Activated CD4-positive, alpha-beta T cell treated with anti-CD3 and anti-CD28 coated beads, Interleukin-2, Interleukin-4, amounts not matched to agents 100 ng/mL and 50 ng/mL, durations not matched to agents 16 hours and 8 hours (primary cell): ENCODE results near the gene EBF3.

ENCODE experiments used
- DNase-seq: peaks from one replicate; pipeline ENCODE4 v3.0.0-alpha.2; 2020; ENCODE audit warnings: low spot score

The EBF3 gene

DNA sequence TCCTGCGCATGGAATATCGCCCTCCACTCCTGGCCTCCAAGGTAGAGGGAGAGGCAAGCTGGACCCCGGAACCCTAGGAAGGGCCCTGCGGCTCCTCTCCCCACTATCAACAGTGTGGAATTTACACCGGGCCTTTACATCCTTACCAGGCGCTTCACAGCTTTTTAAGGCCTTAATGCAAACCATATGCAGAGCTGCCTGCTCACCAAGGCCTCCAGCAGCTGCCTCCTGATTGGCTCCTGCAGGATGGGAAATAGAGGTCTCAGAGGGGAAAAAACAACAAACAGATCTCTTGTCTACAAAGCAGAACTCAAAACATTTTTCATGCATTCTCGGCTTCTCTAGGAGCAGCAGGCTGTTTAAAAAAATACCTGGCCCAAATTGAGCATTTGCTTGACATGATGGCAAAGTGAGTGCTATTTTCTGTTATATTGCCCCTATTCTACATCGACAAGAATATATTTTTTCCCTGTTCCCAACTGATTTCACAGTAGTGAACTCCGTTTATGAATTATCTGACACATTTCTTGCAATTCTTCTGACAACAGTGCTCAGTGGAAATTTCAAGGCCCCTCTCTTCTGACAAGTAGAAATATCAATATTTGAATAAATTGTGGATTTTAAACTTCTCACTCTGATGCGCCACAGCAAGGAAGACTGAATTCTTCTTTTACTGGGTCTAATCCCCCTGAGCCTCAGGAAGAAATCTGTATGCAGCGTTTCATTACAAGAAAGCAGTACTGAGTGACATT is 51.7 kb downstream of the EBF3 start:
- no peak for DNase-seq

DNA sequence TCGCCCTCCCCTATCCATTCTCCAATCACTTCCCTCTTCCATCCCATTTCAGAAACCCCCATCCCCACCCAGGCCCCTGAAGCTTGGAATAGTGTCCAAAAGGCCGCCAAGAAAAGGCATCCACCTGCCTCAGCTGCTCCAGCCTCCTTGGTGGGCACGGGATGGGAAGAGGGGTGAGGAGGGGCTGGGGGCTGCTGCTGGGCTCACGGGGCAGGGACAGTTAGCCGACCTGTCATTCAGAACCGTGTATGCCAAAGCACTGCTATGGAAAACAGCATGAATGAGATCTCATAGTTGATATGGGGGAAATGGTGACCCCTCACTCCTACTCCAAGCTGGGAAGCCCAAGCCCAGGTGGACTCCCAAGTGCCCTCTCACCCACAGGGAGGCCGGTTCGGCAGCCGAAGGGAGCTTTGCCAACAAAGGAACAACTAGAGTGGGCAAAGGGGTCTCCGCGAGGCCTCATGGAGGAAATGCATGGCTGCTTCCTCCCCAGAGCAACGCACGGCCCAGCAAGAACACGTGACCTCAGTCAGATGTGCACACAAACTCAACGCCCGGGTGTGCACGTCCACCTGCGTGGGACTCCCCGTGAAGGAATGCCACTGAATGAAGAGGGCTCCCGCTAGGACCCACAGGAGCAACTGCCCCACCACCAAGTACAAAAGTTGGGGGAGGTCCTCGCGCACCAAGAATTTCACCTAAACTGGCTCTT is 52.5 kb downstream of the EBF3 start:
- no peak for DNase-seq

DNA sequence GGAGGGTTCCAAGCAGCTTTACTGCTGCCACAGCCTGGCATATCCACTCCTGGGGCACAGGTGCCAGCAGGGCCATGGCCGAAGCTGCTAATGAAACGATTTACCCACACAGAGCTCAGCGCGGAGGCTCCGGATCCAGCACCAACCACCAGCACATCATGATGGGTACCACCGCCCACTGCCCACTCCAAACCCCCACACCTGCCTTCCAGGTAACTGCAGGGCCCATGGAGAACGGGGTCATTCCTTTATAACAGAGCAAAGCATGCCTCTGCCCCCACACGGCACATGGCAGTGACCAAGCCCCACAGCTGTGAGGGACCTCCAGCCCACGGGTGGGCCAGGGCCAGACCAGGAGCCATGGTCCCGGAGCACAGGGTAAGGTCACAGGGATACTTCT is 53.2 kb downstream of the EBF3 start:
- no peak for DNase-seq

DNA sequence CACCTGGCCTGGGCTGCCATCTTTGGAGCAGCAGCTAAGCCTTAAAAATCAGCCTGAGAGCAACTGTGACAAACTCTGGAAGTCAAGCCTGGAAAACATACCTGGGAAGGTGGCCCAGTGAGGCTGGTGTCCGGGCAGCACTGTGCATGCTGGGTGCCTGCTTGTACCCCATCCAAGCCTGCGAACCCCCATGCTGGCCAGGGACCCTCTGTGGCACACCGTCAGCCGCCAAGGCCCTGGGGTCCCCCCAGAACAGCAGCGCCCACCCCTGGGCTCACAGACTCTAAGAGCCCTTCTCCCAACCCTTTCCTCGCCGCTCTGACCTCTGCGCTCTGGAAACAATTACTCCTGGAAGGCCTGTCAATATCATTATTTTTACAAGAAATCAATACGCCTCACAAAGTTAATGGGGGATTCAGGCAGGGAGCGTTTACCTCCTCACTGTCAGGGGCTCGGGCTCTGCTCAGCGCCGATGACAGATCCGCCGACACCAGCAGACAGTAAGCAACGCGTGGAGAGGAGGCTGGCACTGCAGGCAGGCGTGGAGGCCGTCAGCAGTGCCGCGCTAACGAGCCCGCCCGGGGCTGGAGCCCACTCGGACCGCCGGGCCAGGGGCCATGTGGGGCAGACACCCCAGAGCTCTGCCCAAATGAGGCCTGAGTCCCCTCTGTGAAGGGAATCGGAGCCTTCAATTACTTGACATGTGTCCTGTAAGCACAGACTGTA is 54.4 kb downstream of the EBF3 start:
- DNase-seq, result no peak

DNA sequence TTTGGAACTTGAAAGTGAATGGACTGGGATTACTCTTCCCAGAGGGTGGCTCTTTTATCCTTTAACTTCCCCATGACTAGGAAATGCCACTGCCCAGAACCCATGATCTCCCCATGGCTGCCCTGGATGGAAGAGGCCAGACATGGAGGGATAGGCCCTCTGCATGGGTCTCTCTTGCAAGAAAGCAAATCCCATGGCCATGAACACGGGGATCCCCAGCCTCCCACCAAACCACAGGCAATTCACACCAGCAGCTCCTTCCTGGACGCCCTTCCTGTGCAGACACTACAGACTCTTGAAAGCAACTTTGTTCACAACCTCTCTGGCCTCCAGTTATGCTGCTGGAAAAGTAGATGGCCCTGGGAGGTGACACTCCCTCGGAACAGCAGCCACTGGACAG is 55.0 kb downstream of the EBF3 start:
- no peak for DNase-seq

DNA sequence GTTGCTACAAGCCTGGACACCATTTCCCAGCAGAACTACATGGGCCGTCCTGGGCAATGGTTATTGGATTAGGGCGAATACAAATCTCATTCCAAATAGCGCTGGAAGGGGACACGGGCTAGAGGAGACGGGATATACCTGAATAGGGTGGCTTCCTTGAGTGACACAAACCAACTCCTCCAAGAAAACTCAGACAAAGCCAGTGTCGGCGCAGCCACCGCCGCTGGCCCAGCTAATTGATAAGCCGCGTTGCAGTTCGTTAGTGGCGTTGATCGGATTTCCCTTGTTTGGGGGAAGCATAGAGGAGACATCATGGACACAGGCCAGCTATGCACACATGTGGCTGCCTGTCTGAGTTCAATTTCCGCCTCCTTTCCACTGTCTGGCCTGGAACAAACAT is 55.7 kb downstream of the EBF3 start:
- no peak for DNase-seq

DNA sequence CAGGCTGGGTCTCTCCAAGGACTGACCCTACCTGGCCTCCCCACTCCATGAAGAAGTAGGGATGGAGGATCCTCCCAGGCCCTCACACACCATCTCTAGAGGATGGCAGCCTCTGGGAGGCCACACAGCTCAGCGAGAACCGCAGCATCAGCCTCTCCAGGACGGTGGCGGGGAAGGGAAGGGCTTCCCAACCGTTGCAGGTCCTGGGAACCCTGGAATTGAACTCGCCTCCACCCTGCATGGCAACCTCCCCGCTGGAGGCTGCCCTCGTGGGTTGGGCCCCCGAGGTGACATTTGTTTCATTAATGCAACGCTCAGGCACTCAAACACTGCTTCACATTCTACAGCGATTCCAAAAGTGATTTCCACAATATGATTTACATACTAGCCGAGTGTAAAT is 58.5 kb downstream of the EBF3 start:
- no peak for DNase-seq

DNA sequence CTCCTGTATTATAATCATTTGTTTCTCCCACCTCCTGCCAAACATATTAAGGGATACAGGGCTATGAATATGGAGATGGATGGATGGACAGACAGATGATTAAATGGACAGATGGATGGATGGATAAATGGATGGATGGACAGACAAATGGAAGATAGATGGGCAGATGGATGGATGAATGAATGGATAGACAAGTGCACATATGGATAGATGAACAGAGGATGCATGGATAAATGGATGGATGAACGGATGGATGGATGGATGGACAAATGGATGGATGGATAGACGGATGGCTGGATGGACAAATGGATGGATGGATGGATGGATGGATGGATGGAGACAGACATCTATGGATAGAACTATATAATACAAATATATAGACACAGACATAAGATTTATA is 59.8 kb downstream of the EBF3 start:
- DNase-seq, result no peak

DNA sequence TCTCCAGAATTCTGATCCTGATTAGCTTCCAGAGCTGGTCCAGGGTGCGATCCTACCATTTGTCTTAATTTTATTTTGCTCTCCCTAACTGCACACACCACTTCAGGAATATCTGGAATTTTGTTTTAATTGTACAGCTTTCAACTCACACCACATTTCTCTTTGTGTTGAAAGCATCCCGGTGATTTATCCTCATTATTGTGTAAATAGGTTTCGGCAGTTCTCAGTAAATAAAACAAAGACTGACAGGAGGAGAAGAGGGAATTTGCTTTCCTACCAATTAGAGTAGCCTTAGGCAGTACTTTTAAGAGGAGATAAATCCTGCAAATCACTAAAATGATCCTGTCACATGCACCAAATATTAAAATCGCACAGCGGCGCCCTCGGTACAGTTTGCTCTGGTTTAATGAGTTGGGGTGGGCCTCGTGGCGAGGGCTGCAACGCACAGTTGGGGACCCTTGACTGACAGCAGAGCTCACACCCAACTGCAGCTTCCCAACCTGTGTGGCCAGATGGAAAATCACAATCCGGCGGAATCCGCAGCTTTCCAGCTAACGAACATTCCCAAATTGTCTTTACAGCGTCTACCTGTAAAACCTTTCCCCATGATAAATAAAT is 62.6 kb downstream of the EBF3 start:
- no peak for DNase-seq

DNA sequence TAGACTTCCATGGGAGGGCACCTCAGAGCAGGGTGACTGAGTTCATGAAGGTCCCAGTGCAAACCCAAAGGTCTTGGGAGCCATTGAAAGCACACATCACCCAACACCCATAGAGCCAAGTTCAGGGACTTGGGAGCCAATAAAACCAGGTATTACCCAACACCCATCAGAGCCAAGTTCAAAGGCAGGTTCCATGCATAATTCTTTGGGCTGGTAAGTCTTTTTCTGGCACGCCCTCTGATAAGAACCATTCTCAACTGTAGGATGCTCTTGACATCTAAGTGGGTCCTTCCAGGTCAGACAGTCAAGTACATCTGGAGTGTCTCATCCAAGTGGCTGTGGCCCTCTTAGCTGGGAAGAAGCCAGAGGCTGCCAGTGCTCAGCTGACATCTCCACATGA is 63.2 kb downstream of the EBF3 start:
- no peak for DNase-seq

DNA sequence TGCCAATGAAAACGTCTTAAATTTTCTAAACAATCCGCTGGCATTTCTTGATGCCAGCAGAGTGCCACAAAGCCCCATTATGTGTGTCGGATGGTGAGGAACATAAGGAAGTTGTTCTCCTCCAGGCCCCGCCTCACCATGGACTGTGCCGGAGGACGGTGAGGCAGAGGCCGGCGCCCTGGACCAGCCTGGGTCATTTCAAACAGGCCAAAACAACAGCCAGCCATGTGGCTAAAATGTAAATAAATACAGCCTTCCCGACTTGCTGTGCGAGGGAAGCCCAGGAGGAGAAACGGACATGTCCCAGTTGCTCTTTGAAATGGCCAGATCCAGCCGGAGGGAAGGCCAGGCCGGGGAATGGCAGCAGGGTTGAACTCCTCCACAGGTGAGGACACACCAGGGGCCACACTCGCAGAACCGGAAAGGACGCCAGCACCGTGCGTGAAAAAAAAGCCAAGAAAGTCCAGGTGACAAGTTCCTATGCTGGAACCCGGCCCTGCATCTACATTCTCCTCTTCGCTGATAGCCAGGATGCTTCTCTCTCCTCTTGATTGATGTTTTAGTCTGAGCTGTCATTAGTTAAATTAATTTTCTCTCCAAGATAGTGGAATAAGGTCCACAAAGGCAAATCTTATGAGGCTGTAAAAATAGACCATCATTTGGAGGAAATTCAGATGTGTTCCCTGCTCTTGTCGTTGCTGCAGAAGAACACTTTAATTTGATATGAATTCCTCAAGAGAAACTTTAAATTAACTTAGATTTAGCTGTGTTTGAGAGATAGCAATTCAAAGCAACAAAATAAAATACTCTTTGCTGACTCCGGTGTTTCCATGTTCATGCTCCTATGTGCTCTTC is 64.6 kb downstream of the EBF3 start:
- DNase-seq, result no peak

DNA sequence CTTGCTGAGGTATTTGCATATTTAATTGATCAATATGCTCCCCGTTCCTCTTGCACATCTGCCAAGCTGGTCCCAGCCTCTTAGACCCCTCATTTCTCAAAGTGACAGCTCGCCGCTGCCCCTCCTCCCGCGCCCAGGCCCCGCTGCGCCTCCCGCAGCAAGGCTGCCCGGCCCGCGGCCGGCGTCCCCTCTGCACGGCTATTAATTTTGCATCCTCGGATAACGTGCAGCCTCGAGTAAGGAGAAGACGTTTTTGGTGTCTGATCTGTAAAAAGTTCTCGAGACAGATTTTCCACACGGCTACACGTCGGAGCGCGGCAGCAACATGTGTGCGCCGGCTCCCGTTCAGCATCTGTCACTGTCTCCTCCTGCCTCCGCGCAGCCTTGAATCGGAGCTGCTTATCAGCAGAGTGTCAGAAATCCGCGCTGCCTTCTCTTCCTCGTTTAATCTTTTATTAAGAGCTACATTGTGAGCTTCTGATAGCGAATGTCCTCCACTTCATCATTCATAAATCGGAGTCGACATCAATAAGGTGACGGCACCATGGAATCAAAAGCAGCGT is 65.3 kb downstream of the EBF3 start:
- no peak for DNase-seq

DNA sequence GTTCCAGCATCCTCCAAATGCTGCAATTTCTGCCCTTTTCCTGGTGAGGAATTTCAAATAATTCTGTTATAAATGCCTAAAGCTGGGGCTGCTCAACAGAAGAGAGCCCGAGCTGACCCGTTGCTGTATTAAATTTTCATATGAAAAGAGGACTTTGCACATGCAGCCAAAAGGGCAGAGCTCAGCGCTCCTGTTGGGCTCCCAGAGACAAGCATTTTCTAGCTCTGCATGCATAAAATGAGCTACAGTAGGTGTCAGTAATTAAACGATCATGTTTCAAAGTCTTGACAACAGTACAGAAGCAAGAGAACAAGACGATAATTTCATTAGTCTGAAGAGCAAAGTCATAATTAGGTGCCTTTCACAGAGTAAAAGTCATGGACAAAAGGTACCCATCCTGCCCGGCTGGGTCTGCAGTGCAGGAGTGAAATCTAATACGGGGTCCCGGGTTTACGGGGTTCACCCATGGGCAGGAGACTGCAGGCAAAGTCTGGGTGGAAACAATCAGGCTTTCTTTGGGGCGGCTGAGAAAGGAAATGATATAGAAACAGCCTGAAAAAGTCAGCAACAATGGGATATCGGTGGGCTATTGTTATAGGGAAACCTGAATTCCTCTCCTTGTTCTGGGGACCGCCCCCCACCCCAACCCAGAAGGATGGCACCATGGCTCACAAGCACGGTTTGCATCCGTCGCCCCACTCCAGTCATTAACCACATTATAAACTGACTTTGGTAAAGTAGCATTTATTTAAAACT is 66.0 kb downstream of the EBF3 start:
- DNase-seq, result no peak

DNA sequence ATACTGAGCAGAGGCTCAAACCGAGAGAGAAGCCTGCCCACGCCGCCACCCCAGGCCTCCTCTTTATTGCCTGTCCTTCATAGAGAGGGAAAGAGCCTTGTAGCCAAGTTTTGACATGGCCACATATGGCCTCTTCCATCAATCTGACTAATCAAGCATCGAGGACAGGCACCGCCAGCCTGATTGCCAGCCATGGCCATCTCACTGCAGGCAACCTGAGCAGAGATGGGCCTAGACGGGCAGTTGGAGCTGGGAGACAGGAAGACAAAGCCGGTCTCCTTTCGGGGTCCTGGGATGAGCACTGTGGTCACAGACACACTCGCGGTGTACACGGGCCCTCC is 67.2 kb downstream of the EBF3 start:
- no peak for DNase-seq

DNA sequence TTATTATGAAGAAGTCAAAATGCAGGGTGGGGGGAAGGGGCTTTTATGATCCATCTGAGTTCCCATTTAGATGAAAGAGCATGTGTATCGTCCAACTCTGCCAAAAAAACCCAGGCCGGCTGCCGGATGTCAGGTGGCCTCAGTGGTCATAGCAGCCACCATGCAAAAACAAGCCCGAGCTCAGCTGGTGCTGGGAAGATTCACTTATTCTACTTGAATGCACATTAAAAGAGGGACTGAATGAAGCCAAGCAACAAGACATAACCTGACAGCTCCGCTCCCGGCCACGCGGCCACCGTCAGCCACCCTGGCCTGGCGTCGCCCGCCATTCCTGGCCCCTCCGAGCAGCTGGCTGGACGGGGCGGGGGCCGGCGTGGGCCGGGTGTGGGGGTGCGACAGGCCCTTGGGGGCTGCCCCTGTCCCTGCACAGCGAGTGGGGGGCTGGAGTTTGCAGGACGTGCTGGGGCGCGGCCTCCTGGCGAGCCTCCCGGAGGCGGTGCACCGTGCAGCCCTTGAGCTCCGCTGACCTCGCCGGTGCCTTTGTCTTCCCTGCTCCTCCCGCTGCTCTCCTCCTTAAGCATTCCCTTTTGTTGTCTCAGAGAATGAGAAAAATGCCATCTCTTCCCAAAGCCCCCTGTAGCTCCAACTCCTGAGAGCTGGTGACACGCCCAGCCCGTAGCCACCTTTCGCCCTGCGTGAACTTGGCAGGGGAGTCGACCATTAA is 67.8 kb downstream of the EBF3 start:
- no peak for DNase-seq

DNA sequence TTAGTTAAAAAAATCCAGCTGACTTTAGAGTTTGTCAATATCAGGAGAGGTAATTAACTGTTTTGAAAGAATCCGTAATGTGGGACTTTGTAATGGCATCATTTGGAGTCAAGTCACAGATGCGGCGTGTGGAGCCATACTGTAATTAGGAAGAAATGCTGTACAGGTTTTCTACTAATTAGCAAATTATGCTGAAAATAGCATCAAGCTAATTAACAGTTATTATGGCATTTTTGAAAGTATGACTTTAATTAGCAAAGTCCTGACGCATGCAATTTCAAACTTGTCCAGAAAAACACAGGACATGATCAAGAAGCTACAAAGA is 68.3 kb downstream of the EBF3 start:
- no peak for DNase-seq

DNA sequence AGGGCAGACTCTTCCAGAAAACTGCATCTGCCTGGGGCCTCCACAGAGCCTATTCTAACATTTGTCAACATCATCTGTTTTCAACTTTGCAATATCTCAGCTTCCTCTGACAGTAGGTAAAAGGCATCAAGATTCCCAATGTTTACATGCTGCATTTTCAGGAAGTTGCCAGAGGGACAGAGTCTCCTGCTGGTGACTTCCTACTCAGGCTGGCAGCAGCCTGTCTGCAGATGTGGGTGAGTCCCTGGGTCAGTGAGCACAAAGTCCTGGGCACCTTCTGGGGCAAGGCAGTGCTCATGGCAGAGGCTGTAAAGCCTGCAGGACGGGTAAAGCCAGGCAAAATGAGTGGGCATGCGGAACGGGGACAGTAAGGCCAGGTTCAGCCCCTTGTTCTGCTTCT is 69.4 kb downstream of the EBF3 start:
- no peak for DNase-seq

DNA sequence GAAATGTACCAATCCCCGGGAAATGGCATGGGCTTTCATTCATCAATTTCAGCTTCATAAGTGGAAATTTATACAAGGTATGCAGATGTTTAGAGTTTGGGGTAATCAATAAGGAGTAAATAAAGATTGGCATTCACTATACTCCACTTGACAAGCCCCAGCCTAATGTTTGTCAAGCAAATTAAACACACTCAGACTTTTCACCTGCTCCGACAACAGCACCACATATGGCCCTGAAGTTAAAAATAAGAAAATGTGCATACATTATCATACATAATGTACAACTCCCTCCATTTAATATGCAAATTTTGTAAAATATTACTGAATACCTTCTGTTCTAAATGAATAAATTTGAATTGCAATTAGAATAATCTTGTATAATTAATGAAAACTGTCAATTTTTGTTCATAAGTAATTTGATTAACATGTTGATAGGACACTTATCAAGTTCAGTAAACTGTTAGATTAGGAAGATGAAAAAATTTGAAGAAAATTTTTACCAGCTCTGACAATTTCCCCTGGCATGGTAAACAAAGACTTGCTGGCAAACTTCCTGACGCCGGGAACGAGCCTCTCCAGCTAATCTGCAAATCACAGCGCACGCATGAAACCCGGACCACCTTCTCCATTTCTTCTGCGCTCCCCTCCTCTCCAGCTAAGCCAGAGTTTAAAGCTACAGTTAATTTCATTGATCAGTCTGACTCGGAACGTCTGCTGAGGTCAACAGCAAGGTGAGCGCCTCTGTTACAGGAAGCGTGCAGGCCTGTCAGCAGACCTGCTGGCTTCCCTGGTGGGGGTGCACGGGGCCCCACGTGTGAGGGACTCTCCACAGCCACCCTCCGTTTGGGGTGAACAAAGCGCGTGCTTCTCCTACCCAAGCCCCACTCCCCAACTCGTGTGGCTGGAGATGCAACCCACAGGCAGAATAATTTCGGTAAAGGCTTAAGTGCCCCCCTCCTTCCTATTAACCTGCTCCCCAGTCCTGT is 70.7 kb downstream of the EBF3 start:
- no peak for DNase-seq

DNA sequence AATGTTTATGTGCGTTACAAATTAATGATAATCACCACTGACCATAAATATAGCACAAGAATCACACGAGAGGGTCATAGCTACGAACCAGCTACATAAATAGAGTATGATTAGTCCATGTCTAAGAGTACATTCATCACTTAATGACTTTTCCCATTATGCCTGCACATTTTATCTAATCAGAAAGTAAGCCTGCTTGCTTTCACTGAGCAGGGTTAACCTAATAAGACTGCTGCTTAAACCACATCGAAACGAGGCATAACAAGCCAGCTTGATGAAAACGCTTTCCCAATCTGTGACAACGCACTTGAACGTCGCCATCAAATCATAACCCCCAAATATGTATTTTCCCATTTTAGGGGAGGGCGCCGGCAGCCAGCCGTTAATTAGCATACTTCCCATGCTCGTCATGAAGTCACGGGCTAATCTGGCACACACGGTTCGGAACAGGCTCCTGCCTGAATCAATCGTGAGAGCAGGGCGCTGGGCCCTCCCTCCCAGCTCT is 71.5 kb downstream of the EBF3 start:
- DNase-seq, result no peak
